ENCODE results near the gene EPHB6. TPM values are rescaled to one million over a fixed set of nuclear protein-coding genes. Genes with fewer than 3 reads are reported as not detected.

EPHB6 gene
- total RNA-seq, 6 donors from 2014 or later: 5.7 to 34.6 (median 10.0) TPM

- no peak for ATAC-seq (ENCODE audit: low FRiP score in 2 of 2)
- TF ChIP-seq CTCF (IDR thresholded peaks at IDR 0.05) (no peak), POLR2AphosphoS5 (IDR thresholded peaks at IDR 0.05) (no peak), POLR2A (IDR thresholded peaks at IDR 0.05) (no peak), EP300 (IDR thresholded peaks at IDR 0.05) (no peak)
- Histone ChIP-seq H3K27me3 (no peaks in the 10 kb centered on the region), H3K9me3 (peaks cover 0 to 8% (median 5%) of the 10 kb centered on the region in 4 donors), H3K36me3 (no peaks in the 10 kb centered on the region), H3K4me3 (no peak overlapping the region), H3K4me1 (no peaks in the 10 kb centered on the region), H3K27ac (no peak overlapping the region)
- DNase-seq: no peak
These were observed 49.3 kb downstream of the EPHB6 start for GRCh38 chr7:142904128-142904527.

- Histone ChIP-seq H3K36me3 (no peaks in the 10 kb centered on the region), H3K27ac (no peak overlapping the region), H3K4me1 (peaks cover 0 to 4% (median 0%) of the 10 kb centered on the region in 4 donors), H3K9me3 (peaks cover 0 to 8% (median 5%) of the 10 kb centered on the region in 4 donors), H3K4me3 (no peak overlapping the region), H3K27me3 (no peaks in the 10 kb centered on the region)
- TF ChIP-seq CTCF (IDR thresholded peaks at IDR 0.05): no peak
- no peak for TF ChIP-seq POLR2A (IDR thresholded peaks at IDR 0.05)
- TF ChIP-seq EP300 (IDR thresholded peaks at IDR 0.05): no peak
- TF ChIP-seq POLR2AphosphoS5 (IDR thresholded peaks at IDR 0.05): no peak
- no peak for DNase-seq
- ATAC-seq (ENCODE audit: low FRiP score in 2 of 2): no peak
- 85 to 89% methylated on average over 2 of the region's 2 CpGs for WGBS, 2 donors
These were observed 50.9 kb downstream of the EPHB6 start for GRCh38 chr7:142905759-142906158.

- DNase-seq (no peak), ATAC-seq (ENCODE audit: low FRiP score in 2 of 2) (no peak)
- Histone ChIP-seq H3K9me3 (peaks cover 0 to 8% (median 5%) of the 10 kb centered on the region in 4 donors), H3K4me3 (no peak overlapping the region), H3K4me1 (peaks cover 0 to 4% (median 0%) of the 10 kb centered on the region in 4 donors), H3K36me3 (no peaks in the 10 kb centered on the region), H3K27ac (no peak overlapping the region), H3K27me3 (no peaks in the 10 kb centered on the region)
- TF ChIP-seq EP300 (IDR thresholded peaks at IDR 0.05) (no peak), POLR2AphosphoS5 (IDR thresholded peaks at IDR 0.05) (no peak), POLR2A (IDR thresholded peaks at IDR 0.05) (no peak), CTCF (IDR thresholded peaks at IDR 0.05) (no peak)
- WGBS, 2 donors: 84 to 87% methylated on average over 2 of the region's 2 CpGs
These were observed 51.8 kb downstream of the EPHB6 start for GRCh38 chr7:142906643-142907042.

GRCh38 chr7:142908290-142908689 is 53.4 kb downstream of the EPHB6 start:
- H3K9me3 ChIP-seq: peaks cover 0 to 8% (median 5%) of the 10 kb centered on the region in 4 donors
- WGBS, 2 donors: 82 to 89% methylated on average over 11 of the region's 11 CpGs
- H3K27ac ChIP-seq: no peak overlapping the region
- DNase-seq (no peak), ATAC-seq (ENCODE audit: low FRiP score in 2 of 2) (no peak)
- no peak overlapping the region for H3K4me3 ChIP-seq
- no peaks in the 10 kb centered on the region for H3K27me3 ChIP-seq
- H3K36me3 ChIP-seq: no peaks in the 10 kb centered on the region
- peaks cover 0 to 4% (median 0%) of the 10 kb centered on the region in 4 donors for H3K4me1 ChIP-seq
- TF ChIP-seq CTCF (IDR thresholded peaks at IDR 0.05): no peak
- no peak for TF ChIP-seq POLR2AphosphoS5 (IDR thresholded peaks at IDR 0.05)
- TF ChIP-seq EP300 (IDR thresholded peaks at IDR 0.05): no peak
- TF ChIP-seq POLR2A (IDR thresholded peaks at IDR 0.05): no peak

All from upper lobe of left lung (tissue), 6 donors.